HCT116 (cell line): ENCODE results near the gene ZNF429.

Experiments
- EZH2phosphoT487 ChIP-seq: fragments of 200-600 bp; IDR thresholded peaks from 2 replicates; pipeline ENCODE4 v1.6.1; 2018; ENCODE audit warnings: antibody characterized with exemption, borderline replicate concordance
- MAX ChIP-seq: IDR thresholded peaks from 2 replicates; pipeline ENCODE4 v1.6.1; 2012
- POLR2A ChIP-seq: IDR thresholded peaks from 2 replicates; pipeline ENCODE4 v1.7.0; 2011; ENCODE audit warnings: borderline replicate concordance; ENCODE audit not compliant: insufficient read depth, insufficient read length; ENCODE audit errors: extremely low read depth
- POLR2AphosphoS5 ChIP-seq: IDR thresholded peaks from 2 replicates; pipeline ENCODE4 v1.6.1; 2011; ENCODE audit warnings: mild to moderate bottlenecking, low read depth, low read length, moderate library complexity
- REST ChIP-seq: IDR thresholded peaks from 2 replicates; pipeline ENCODE4 v1.6.1; 2012; ENCODE audit warnings: low read depth
- SIN3A ChIP-seq: IDR thresholded peaks from 2 replicates; pipeline ENCODE4 v1.6.1; 2012; ENCODE audit warnings: low read depth
- TCF7L2 ChIP-seq: IDR thresholded peaks from 2 replicates; pipeline ENCODE4 v1.7.0; 2011; ENCODE audit warnings: borderline replicate concordance, inconsistent platforms; ENCODE audit not compliant: insufficient read depth, insufficient read length; ENCODE audit errors: extremely low read depth
- ZNF274 ChIP-seq: fragments of 200-500 bp; sonication (Bioruptor generic); IDR thresholded peaks from 2 replicates; pipeline ENCODE4 v1.6.1; 2014; ENCODE audit warnings: mild to moderate bottlenecking, low read depth, low read length, inconsistent platforms
- TF ChIP-seq, protein P1 (sequence below), 3 experiments: fragments of 200-600 bp in 1 of 3; sonication (generic) in 1 of 3; IDR thresholded peaks in 2 of 3; conservative IDR thresholded peaks in 1 of 3; 2 replicates each; pipeline ENCODE4 v1.5.1; 2012 to 2017; ENCODE audit warnings: low read depth in 2 of 3, low read length in 2 of 3, antibody characterized with exemption in 1 of 3, borderline replicate concordance in 1 of 3, control low read depth in 1 of 3, mild to moderate bottlenecking in 1 of 3, mixed read lengths in 1 of 3, mixed run types in 1 of 3, moderate library complexity in 1 of 3; ENCODE audit not compliant: insufficient read depth in 1 of 3

GRCh38 chr19:21566073-21566472 lies 60.7 kb downstream of the ZNF429 start:
- TF ChIP-seq, protein P1, sequence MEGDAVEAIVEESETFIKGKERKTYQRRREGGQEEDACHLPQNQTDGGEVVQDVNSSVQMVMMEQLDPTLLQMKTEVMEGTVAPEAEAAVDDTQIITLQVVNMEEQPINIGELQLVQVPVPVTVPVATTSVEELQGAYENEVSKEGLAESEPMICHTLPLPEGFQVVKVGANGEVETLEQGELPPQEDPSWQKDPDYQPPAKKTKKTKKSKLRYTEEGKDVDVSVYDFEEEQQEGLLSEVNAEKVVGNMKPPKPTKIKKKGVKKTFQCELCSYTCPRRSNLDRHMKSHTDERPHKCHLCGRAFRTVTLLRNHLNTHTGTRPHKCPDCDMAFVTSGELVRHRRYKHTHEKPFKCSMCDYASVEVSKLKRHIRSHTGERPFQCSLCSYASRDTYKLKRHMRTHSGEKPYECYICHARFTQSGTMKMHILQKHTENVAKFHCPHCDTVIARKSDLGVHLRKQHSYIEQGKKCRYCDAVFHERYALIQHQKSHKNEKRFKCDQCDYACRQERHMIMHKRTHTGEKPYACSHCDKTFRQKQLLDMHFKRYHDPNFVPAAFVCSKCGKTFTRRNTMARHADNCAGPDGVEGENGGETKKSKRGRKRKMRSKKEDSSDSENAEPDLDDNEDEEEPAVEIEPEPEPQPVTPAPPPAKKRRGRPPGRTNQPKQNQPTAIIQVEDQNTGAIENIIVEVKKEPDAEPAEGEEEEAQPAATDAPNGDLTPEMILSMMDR (IDR thresholded peaks at IDR 0.05 in 2 of 3, conservative IDR thresholded peaks at IDR 0.05 in 1 of 3; ENCODE audit: borderline replicate concordance in 1 of 3, insufficient read depth in 1 of 3, low read depth in 2 of 3, low read length in 2 of 3), result no peak
- TF ChIP-seq ZNF274, result no peak
- TF ChIP-seq POLR2A, result no peak
- TF ChIP-seq EZH2phosphoT487, result no peak
- no peak for TF ChIP-seq POLR2AphosphoS5
- TF ChIP-seq TCF7L2, result no peak
- no peak for TF ChIP-seq REST
- no peak for TF ChIP-seq MAX
- no peak for TF ChIP-seq SIN3A
